ENCODE measurements around the gene ZNF428.
"Not testable (repeated sequence)": the region's sequence is repeated elsewhere in the genome, so short reads cannot be mapped to it uniquely, and the experiment has no call there.

ZNF428 gene

GRCh38 chr19:43639519-43640423, 20.3 kb upstream of the ZNF428 start, which contains the start of gene CADM4:
Gene CADM4 (minus strand): TSS chr19:43639850. CDS start chr19:43639790, 60 bp downstream.
- DNase-seq, result peak; percentile 49

DNA sequence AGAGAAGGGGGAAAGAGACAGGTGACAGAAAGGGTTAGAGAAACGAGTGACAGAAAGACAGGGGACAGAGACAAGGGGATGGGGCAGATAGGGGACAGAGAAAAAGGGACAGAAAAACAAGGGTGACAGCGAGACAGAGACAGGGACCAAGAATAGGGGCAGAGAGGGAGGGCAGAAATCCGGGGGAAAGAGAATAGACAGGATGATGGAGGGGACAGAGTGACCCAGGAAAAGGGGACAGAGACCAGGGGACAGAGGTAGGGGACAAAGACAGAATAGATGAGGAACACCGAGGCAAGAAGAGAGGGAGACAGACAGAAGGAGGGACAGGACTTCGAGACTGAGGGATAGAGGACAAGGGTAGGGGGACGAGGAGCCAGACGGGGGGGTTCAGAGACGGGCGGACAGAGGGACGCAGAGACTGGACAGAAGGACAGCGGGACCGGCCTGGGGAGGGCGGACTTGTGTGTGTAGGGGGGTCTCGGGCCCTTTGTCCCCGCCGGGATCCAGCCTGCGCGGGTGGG, 19.6 kb upstream of the ZNF428 start:
- DNase-seq, result no peak

GRCh38 chr19:43638214-43638994, 19.0 kb upstream of the ZNF428 start:
- no peak for DNase-seq

- no peak for DNase-seq
These were observed 16.8 kb upstream of the ZNF428 start for GRCh38 chr19:43636121-43636683.

GRCh38 chr19:43635561-43635940, 16.1 kb upstream of the ZNF428 start:
- DNase-seq, result not testable (repeated sequence)

- DNase-seq, result no peak
These were observed 15.6 kb upstream of the ZNF428 start for GRCh38 chr19:43634872-43635560.

DNA sequence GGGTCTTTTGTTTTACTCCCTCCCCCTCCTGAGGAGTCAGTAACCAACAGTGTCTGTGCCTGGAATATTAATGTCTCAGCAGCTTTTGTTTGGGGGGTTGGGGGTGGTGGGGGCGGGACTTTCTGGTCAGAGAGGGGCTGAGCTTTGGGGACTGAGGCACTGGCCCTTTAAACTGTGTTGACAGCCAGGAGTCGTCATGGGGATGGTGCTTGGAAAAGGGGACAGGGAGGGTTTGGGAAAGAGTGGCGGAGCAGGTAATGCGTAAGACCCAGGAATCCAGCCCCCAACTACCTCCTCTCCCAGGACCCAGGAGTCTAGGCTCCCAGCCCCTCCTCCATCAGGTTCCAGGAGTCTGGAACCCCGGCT, 15.1 kb upstream of the ZNF428 start:
- no peak for DNase-seq

GRCh38 chr19:43634068-43634467, 14.6 kb upstream of the ZNF428 start:
- DNase-seq, result no peak

GRCh38 chr19:43633520-43633919, 14.1 kb upstream of the ZNF428 start:
- DNase-seq, result no peak

- no peak for DNase-seq
These were observed 12.1 kb upstream of the ZNF428 start for GRCh38 chr19:43631491-43631890.

DNA sequence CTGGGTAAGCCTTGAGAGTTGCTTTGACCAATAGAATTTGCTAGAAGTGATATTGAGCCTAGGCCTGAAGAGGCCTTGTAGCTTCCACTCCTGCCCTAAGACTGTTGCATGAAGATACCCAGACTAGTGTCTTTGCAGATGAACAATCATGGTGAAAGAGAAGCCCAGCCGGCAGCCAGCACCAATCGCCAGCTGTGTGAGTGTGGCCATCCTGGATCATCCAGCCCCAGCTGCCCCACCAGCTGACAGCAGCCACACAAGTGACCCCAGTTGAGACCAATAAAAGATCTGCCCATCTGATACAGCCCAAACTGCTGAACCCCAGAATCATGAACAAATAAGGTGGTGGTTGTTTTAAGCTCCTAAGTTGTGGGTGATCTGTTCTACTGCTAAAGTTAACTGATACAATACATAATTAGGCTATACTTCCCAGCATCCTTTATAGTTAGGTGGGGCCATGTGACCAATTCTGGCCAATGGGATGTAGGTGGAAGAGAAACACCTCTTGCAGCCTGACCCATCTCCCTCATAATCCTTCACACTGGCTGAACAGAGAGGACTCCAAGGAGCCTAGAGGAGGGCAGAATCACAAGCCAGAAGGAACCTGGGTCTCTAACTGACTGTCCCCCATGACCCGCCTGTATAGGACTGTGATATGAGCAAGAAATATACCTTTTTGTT, 9.4 kb upstream of the ZNF428 start:
- no peak for DNase-seq

DNA sequence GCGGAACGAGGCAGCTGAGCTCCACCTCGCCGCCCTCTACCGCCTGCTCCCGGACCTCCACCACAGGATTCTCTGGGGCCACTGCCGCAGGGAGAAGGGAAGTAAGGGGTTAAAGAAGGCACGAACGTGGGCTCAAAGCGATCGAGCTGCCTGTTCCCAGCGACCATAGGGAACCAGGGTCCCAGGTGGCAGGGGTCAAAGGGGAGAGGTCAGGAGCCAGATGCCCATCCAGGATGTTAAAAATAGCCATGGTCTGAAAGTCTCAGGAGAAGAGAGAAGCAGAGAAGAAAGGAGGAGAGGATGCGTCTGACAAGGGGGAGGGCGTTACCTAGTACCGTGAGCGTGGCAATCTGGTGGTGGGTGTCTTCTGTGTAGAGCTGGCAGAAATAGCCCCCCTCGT, 7.4 kb upstream of the ZNF428 start:
- DNase-seq, result no peak

GRCh38 chr19:43625918-43626579, 6.6 kb upstream of the ZNF428 start:
- no peak for DNase-seq

DNA sequence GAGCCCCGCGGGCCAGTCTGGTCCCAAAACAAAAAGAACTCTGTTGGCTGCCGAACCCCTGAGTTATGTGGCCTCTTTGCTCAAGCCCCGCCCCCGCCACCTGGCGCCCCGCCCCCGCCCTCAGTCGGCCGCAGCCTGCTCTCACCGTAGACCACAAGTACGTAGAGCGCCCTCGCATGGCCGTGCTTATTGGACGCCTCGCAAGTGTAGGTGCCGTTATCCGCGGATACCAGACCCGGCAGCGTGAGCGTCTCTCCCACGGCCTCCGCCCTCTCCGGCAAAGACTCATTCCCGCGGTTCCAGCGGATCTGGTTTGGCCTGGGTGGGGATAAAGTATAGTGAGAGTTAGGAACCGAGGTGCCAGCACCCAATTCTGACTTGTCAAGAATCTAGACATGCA, 5.5 kb upstream of the ZNF428 start:
- DNase-seq, result peak; percentile 86

DNA sequence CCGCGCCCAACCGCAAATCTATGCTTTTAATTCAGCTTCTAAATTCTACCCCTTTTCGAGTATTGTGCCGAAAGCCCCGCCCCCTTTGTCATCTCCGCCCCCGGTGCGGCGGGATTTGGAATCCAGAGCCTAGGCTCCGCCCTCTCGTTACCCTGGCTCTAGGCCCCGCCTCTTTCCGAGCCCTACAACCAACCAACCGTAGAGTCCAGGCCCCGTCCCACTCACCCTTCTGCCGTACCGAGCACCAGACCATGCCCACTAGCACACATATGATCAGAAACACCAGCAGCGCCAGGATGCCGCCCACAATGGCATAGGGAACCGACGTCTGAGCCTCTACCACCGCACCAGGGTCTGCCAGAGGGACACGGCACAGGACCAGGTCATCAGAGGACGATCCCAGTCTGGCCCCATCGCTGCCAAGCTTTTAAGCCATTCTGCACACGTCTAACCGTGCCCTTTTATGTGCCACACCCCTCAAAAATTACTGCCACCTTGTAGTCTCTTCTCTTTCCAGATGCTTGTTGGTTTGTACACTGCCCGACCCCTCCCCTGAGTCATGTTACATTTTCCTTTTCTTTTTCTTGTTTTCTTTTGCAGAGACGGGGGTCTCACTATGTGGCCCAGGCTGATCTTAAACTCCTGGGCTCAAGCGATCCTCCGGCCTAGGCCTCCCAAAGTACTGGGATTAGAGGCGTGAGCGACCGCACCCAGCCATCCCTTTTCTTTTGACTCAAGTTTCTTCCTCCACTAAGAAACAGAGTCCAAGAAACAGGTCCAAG, 4.7 kb upstream of the ZNF428 start:
- DNase-seq, result no peak

GRCh38 chr19:43622956-43623355, 3.5 kb upstream of the ZNF428 start:
- no peak for DNase-seq

- no peak for DNase-seq
These were observed 2.6 kb upstream of the ZNF428 start for GRCh38 chr19:43622070-43622469.

GRCh38 chr19:43620061-43621001, 902 bp upstream of the ZNF428 start:
- DNase-seq, result peak; percentile 84

DNA sequence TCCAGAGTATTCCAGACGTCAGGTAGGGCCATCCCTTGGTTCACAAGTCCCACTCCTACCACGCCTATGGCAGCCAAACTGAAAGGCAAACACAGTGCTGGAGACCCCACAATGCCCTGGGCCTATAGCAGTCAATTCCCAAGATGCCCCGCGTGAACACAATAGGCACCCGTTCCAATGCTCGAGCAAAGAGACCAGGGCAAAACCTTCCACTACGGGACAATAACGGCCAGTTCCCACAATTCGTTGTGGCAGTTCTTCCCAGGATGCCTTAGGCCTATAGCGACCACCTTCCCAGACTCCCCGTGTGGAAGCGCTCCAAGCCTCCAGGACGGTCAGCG, 538 bp downstream of the ZNF428 start:
- peak; percentile 35 for DNase-seq

DNA sequence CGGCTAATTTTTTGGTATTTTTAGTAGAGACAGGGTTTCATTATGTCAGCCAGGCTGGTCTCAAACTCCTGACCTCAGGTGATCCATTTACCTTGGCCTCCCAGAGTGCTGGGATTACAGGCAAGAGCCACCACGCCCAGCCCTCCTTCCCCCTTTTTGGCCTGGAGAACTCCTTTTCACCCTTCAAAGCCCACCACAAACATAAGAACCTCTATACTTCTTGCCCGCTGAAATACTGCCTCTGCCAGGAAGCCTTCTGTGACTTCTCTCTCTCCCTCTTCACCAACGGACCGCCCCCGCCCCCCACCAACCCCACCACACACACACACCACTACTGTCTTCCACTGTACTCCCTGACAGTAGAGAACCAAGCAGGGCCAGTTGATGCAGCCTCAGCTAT, 2.5 kb downstream of the ZNF428 start:
- no peak for DNase-seq

Data from activated CD8-positive, alpha-beta memory T cell treated with anti-CD3 and anti-CD28 coated beads, Interleukin-2, amount 50 U/mL, for 4 hours (primary cell).